HG03469 (cell line): Measurements from ENCODE around the gene YIPF2.
"Not testable (repeated sequence)": the region's sequence is repeated elsewhere in the genome, so short reads cannot be mapped to it uniquely, and the experiment has no call there.

ENCODE experiments used
- ATAC-seq: cut with Tn5 transposase; IDR thresholded peaks from one replicate; pipeline ENCODE4 v1.9.1; 2021; ENCODE audit warnings: mild to moderate bottlenecking, moderate library complexity, moderate number of reproducible peaks; ENCODE audit not compliant: unreplicated experiment

Gene YIPF2

GRCh38 chr19:10928563-10929401 is at the start of gene YIPF2, which contains the start of gene TIMM29:
YIPF2 (minus strand) TSS chr19:10928639; CDS start chr19:10928410, 229 bp downstream.
TIMM29 (plus strand) TSS chr19:10928811; CDS start chr19:10928823, 12 bp downstream.
- peak; percentile 54 for ATAC-seq

GRCh38 chr19:10977742-10978092 is 49.3 kb upstream of the YIPF2 start:
- no peak for ATAC-seq

GRCh38 chr19:10976131-10976892 is 47.9 kb upstream of the YIPF2 start:
- no peak for ATAC-seq

- ATAC-seq: no peak
These were observed 47.1 kb upstream of the YIPF2 start for GRCh38 chr19:10975374-10976130.

- no peak for ATAC-seq
These were observed 42.8 kb upstream of the YIPF2 start for GRCh38 chr19:10971107-10971726.

GRCh38 chr19:10968527-10969135 is 40.2 kb upstream of the YIPF2 start:
- ATAC-seq: no peak

GRCh38 chr19:10966809-10967208 is 38.4 kb upstream of the YIPF2 start:
- no peak for ATAC-seq

GRCh38 chr19:10965398-10965797 is 37.0 kb upstream of the YIPF2 start:
- ATAC-seq: no peak

- no peak for ATAC-seq
These were observed 36.5 kb upstream of the YIPF2 start for GRCh38 chr19:10964903-10965302.

- ATAC-seq: no peak
These were observed 35.4 kb upstream of the YIPF2 start for GRCh38 chr19:10963865-10964264.

GRCh38 chr19:10962863-10963262 is 34.4 kb upstream of the YIPF2 start:
- ATAC-seq: no peak

GRCh38 chr19:10961073-10961860 is 32.8 kb upstream of the YIPF2 start:
- peak; percentile 5 for ATAC-seq

- peak; percentile 62 for ATAC-seq
These were observed 32.1 kb upstream of the YIPF2 start, which contains the start of gene SMARCA4 for GRCh38 chr19:10960314-10961072. SMARCA4 (plus strand) TSS chr19:10961030; CDS start chr19:10984152, 23,122 bp downstream.

- not testable (repeated sequence) for ATAC-seq
These were observed 31.0 kb upstream of the YIPF2 start for GRCh38 chr19:10959277-10959968.

GRCh38 chr19:10952809-10953208 is 24.4 kb upstream of the YIPF2 start:
- ATAC-seq: no peak

- no peak for ATAC-seq
These were observed 18.7 kb upstream of the YIPF2 start for GRCh38 chr19:10946958-10947657.

GRCh38 chr19:10945264-10945663 is 16.8 kb upstream of the YIPF2 start:
- ATAC-seq: no peak
